DLD1 (cell line): ENCODE measurements around the gene COL16A1.

ENCODE experiments used
- in situ Hi-C: cut with HindIII; loops from 2 replicates; pipeline ENCODE4 v1.10.0; 2017; ENCODE audit warnings: low sequenced_read_pairs

COL16A1 gene

DNA sequence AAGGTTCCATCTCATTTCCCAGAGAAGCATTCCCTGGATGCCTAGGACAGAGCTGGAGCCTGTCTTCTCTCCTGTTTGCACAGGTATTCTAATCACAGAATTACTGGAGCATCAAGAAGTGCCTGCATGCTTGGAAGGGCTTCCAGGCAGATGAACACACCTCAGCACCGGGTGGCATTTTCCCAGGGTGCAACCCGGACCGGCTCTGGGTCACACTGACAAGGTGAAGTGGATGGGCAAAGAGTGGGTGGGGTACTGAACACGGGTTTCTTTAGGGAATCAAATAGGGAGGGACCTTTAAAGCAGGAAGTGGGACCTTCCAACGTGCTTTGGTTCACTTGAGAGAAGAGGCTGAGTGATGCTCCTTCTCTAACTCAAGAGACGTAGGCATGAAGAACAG is 52.1 kb downstream of the COL16A1 start:
- in situ Hi-C loops, result loop anchor here (10.0 kb wide), 1 partner anchor 63 kb away; no protein-coding TSS in a partner anchor

DNA sequence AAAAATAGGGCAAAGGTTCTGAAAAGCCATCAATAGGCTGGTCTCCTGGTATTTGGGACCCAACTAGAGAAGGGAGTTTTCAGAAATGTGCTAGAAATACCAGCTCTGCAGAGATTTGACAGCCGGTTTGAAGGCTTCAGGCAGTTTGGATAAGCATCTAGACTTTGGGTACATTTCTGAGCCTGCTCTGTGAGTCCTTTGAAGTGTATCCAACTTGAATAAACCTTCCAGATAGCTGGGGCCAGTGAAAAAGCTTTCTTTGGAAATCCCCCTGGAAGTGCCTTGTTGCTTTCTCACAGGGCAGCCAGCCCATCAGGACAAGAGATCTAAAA is 52.8 kb downstream of the COL16A1 start:
- in situ Hi-C loops, result loop anchor here (10.0 kb wide), 1 partner anchor 64 kb away; no protein-coding TSS in a partner anchor

DNA sequence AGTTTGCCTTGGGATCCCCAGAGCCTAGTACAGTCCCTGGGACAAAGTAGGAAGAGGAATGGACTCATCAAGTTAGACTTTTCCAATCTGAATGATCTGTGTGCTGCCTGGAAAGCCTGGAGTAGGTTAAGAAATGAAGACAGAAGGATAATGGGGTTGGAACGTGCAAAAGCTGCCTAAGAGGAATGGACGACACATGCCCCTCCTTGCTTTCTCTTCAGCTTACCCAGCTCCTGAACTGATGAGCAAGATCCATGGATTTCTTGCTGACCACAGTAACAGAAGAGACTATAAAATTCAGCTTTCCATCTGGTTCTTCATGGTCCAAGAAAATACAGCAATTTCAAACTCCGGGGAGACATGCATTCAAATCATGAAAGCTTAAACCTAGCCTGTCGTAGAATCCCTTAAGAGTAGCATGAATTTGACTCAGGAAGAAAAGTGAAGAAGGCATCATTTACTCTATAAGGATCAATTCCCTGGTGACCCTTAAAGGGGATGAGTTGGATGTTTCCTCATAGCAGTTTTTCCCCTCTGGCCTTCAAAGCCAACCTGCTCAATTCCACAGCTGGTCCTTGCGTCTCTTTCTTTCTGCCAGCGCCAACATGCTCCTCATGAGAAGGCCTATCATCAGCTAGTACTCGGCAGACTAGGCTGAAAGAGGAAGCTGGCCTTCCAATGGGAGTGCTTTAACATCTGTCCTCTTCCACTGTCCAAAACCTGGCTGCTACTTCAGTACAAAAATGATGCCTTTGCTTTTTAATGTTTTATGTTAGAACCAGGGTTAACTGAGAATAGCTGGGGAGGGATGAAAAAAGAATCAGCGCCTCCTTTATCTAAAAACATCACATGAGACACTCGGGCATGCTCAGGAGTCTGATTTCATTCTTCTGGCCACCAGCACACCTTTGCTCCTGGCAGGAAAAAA is 53.4 kb downstream of the COL16A1 start:
- in situ Hi-C loops, result loop anchor here (10.0 kb wide), 1 partner anchor 64 kb away; no protein-coding TSS in a partner anchor

DNA sequence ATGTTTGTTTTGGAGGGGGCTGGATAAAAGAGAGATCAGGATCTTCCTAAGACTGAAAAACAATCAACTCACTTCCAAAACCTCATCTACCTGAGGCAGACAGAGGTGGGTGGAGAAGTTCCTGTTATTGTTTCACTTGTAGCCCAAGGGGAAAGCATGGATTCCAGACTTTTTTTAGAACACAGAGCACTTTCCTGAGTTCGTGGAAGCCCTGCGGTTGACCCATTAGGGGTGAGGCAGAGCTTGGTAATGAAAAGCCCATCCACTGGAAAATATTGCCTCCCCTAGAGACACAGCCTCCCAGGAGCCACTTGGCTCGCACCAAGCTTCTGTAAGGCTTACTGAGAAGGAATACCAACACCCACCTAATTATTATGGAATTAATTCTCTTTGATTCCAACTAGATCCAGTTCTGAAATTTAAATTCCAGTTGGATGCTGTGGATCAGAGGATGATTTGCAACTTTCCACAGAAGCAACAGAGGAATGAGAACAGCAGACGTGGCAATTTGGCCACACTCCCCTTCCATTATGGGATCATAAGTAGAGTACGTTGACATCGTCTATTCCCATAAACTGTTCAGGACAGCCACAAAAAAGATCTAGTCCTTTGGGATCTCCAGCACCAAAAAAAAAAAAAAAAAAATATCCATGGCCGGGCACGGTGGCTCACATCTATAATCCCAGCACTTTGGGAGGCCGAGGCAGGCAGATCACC is 55.0 kb downstream of the COL16A1 start:
- in situ Hi-C loops, result no loop called here

GRCh38 chr1:31648190-31648589 is 55.6 kb downstream of the COL16A1 start:
- in situ Hi-C loops, result no loop called here

GRCh38 chr1:31647106-31647505 is 56.7 kb downstream of the COL16A1 start:
- in situ Hi-C loops, result no loop called here

DNA sequence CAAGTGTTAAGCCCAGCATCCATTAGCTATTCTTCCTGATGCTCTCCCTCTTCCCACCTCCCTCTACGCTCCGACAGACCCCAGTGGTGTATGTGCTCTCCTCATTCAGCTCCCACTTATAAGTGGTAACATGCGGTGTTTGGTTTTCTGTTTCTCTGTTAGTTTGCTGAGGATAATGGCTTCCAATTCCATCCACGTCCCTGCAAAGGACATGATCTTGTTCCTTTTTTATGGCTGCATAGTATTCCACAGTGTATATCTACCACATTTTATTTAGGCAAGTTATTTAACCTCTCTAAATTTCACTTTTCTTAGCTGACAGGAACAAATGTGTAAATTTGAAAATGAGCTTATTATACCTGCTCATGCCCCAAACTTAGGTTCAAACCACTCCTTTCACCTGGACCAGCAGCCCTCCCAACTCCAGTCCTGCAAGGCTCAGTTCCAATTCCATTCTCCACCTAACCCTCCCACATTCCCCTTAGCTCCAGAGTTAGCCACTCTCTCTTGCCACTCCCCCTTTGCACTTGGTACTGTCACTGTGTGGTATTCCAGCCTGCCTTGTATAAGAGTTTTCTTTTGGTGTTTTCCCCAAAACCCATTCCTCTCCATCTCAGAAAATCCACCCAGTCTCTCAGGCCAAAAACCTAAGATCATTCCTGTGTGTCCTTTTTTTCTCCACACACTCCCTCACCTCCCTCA is 57.4 kb downstream of the COL16A1 start:
- in situ Hi-C loops, result no loop called here

- in situ Hi-C loops, result no loop called here
Measured at GRCh38 chr1:31645274-31645568, 58.6 kb downstream of the COL16A1 start.

DNA sequence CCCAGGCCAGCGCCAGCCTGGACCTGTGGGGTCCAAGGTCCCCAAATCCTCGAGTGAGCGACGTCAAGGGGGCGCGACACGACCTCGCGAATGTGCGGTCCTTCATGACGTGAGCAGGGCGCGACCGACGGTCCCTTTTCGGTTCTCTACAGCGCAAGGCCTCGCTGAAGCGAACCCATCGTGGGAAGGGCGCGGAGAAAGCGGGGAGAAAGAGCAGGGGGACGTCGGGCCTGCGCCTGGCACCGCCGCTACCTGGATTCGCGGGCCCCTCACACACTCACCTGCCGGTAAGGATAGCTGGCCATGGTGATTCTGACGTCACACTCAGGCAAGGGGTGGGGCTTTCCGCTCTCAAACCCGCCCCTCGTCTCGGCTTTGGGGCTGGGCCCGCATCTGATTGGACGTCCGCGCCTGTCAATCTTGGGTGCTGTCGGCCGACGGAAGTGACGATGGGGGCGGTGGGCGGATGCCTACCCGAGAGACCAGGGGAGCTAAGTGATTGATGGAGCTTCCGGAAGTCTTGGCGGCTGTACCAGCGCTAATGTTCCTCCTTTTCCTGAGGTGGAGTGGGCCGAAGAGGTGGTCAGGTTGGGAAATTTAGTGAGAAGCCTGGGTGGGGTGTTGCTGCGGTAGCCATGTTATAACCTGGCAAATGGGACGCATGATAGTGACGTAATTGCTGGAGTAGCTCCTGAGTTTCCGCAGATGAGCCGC is 59.1 kb downstream of the COL16A1 start, which contains the start of gene PEF1:
TSS of gene PEF1 (minus strand) at position 317 of the 714 bp plus-strand sequence. CDS start at position 305, 12 bp downstream.
- in situ Hi-C loops, result no loop called here

- in situ Hi-C loops, result no loop called here
Measured at GRCh38 chr1:31643976-31644559, 59.7 kb downstream of the COL16A1 start.

- in situ Hi-C loops, result no loop called here
Measured at GRCh38 chr1:31642897-31643296, 60.9 kb downstream of the COL16A1 start.

DNA sequence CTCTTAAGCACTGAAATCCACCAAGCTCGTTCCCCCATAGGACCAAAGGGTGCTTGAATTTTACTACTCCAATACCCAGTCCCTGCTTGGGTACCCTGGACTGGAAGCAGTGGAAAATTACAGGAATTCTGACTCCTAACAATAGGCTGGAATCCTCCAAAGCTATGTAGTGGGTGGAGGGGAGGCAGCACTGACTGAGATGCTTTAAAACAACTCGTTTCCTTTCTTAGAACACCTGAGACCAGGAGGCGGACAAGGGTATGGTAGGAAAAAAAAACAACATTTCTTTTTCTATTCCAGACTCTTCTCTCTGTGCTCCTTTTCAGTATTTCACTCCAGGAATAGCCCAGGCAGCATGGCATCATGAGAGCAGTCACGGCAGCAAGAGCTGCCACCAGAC is 61.5 kb downstream of the COL16A1 start:
- in situ Hi-C loops, result no loop called here

DNA sequence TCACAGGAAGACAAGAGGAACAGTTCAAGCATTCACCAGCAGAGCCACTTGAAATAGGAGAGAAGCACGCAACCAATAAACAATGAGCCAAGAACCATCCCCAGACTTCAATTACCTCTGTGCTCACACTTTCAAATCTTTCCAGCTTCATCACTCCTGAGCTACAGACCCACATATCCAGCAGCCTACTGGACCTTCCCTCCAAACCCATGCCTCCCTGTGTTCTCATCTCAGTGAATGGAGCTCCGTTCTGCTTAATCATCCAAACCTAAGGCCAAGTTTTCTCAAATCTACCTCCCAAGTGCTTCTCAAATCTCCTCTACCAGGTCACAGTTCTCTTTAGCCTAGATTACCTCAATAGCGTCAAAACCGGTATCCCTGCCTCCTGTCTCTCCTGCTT is 62.9 kb downstream of the COL16A1 start:
- in situ Hi-C loops, result no loop called here

DNA sequence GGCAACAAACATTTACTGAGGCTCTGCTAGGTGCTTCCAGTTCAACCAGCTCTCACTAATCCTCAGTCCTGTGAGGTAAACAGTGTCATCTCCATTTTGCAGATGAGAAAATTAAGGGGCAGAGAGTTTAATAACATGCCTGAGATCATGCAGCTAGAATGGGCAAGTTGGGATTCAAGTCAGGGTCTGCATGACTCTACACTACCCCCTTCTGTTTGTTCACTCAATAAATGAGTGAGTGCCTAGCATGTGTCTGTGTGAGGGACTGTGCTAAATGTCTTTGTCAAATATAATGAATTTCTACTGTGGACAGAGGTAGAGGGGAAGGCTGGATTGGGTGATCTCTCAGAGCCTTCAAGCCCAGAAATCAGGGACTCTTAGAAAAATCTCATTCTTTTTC is 63.6 kb downstream of the COL16A1 start:
- in situ Hi-C loops, result no loop called here

DNA sequence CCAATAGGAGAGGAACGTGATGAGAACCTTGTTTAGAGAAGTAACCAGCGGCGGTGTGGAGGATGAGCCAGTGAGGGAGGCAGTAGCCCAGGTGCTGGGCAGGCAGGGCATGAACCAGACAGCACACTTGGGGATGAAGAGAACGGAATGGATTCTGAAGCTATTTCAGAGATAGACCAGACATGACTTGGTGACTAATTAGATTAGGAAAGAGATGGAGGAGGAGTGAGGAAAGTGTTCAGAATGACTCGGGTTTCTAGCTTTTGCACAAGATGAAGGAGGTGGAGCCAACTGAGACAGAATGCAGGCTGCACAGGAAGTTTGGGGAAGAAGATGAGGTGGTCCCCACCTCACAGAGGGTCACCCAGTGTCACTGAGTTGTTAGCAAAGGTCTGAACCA is 64.3 kb downstream of the COL16A1 start:
- in situ Hi-C loops, result loop anchor here (10.0 kb wide), 1 partner anchor 445 kb away; no protein-coding TSS in a partner anchor

DNA sequence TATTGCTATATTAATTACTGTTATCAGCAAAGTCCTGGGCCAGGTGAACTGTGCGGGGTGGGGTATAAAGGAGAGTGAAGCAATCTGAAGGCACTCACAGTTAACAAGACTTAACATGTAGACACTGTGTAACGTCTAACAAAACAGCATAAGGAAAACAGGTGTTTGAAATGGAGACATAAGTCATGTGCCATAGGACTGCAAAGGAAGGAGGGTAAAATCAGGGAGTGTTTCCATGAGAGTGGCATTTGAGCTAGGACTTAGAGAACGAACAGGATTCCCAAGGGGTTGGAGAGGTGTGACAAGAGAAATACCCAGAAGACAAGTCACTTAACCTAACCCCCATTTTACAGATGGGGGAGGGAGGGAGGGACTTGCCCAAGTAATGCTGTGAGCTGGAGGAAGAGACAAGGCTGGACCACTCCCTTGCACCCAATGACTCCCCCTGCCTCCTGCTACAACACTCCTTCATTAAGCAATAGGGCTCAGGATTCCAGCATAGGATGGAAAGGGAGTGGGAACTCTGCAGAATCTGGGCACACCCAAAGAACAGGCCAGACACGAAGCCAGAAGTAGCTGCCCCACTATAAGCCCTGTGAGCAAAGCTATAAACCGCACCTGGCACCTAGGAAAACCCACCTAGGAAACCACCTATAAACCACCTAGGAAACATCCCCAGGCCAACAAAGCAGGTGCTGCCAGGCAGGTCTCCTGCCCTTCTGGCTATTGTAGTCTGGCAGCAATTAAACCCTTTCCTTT is 65.7 kb downstream of the COL16A1 start:
- in situ Hi-C loops, result loop anchor here (10.0 kb wide), 1 partner anchor 443 kb away; no protein-coding TSS in a partner anchor

- in situ Hi-C loops, result loop anchor here (10.0 kb wide), 1 partner anchor 438 kb away; no protein-coding TSS in a partner anchor
Measured at GRCh38 chr1:31633117-31633516, 70.7 kb downstream of the COL16A1 start.

- in situ Hi-C loops, result loop anchor here (10.0 kb wide), 1 partner anchor 438 kb away; no protein-coding TSS in a partner anchor
Measured at GRCh38 chr1:31632649-31633048, 71.2 kb downstream of the COL16A1 start.

- in situ Hi-C loops, result no loop called here
Measured at GRCh38 chr1:31628931-31629556, 74.8 kb downstream of the COL16A1 start.
